ENCODE data around the gene IGLL5. TPM values are rescaled to one million over a fixed set of nuclear protein-coding genes. Genes with fewer than 3 reads are reported as not detected.

Gene IGLL5
- total RNA-seq, 1 donor from 2014 or later: not detected

DNA sequence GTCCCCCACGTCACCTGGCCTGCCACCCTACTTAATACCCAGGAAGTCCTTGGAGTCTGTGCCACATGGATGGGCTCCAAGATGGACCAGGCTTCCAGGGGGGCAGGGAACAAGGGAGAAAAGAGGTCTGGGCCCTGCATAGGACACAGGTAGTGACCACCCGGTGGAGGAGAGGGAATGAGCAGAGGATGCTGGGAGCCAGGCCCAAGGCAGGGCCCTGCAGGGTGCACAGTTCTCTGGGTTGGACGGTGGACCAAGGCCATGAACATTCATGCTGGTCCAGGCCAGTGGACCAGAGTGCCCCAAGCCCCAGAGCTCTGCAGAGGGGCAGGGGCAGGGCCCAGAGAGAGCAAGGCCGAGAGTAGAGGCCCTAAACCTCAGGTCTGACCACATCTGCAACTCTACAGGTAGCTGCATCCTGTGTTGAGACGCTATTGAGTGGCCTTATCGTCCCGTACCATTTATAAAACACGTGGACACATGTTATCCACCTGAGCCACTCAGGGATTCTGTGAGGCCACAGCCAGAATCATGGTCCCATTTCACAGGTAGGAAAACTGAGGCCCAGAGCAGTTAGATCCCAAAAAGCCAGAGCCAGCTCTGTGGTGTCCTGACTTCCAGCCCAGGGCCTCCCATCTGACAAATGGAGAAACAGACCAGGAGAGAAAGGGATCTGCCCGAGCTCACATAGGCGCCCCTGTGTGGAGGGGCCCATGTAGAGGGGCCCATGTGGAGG lies 46.4 kb downstream of the IGLL5 start:
- H3K9me3 Mint-ChIP-seq (ENCODE audit: unreplicated experiment): no peaks in the 10 kb centered on the region
- Histone ChIP-seq H3K27me3 (ENCODE audit: insufficient read depth, low read length) (no peaks in the 10 kb centered on the region), H3K36me3 (ENCODE audit: insufficient read depth, low read length) (no peaks in the 10 kb centered on the region), H3K79me2 (ENCODE audit: insufficient read depth, low read length) (no peaks in the 10 kb centered on the region), H3K27ac (ENCODE audit: low read depth, low read length) (no peak overlapping the region), H3K4me1 (ENCODE audit: insufficient read depth, low read length) (no peaks in the 10 kb centered on the region), H3K4me2 (ENCODE audit: low read length) (no peak overlapping the region), H3K9me3 (ENCODE audit: insufficient read depth, low read depth, low read length) (no peaks in the 10 kb centered on the region), H4K20me1 (ENCODE audit: insufficient read depth, low read length) (no peaks in the 10 kb centered on the region), H2AFZ (ENCODE audit: low read depth, low read length) (no peak overlapping the region), H3K9ac (ENCODE audit: low read length) (no peak overlapping the region), H3K4me3 (ENCODE audit: insufficient read depth, low read depth, low read length) (no peak overlapping the region)
- TF ChIP-seq, protein P1, sequence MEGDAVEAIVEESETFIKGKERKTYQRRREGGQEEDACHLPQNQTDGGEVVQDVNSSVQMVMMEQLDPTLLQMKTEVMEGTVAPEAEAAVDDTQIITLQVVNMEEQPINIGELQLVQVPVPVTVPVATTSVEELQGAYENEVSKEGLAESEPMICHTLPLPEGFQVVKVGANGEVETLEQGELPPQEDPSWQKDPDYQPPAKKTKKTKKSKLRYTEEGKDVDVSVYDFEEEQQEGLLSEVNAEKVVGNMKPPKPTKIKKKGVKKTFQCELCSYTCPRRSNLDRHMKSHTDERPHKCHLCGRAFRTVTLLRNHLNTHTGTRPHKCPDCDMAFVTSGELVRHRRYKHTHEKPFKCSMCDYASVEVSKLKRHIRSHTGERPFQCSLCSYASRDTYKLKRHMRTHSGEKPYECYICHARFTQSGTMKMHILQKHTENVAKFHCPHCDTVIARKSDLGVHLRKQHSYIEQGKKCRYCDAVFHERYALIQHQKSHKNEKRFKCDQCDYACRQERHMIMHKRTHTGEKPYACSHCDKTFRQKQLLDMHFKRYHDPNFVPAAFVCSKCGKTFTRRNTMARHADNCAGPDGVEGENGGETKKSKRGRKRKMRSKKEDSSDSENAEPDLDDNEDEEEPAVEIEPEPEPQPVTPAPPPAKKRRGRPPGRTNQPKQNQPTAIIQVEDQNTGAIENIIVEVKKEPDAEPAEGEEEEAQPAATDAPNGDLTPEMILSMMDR (IDR thresholded peaks at IDR 0.05; ENCODE audit: insufficient read depth, low read depth, low read length): no peak
- TF ChIP-seq EZH2 (IDR thresholded peaks at IDR 0.05; ENCODE audit: insufficient read depth, low read length): no peak
- H3K27ac Mint-ChIP-seq (ENCODE audit: unreplicated experiment): no peak overlapping the region
- no peak overlapping the region for H3K4me3 Mint-ChIP-seq (ENCODE audit: unreplicated experiment)
- H3K27me3 Mint-ChIP-seq (ENCODE audit: low read depth, unreplicated experiment): peaks cover 18% of the 10 kb centered on the region
- no peaks in the 10 kb centered on the region for H3K36me3 Mint-ChIP-seq (ENCODE audit: low read depth, unreplicated experiment)
- peaks cover 8% of the 10 kb centered on the region for H3K4me1 Mint-ChIP-seq (ENCODE audit: low read depth, unreplicated experiment)
- no peak for DNase-seq (ENCODE audit: low read depth)
- FAIRE-seq: no peak

DNA sequence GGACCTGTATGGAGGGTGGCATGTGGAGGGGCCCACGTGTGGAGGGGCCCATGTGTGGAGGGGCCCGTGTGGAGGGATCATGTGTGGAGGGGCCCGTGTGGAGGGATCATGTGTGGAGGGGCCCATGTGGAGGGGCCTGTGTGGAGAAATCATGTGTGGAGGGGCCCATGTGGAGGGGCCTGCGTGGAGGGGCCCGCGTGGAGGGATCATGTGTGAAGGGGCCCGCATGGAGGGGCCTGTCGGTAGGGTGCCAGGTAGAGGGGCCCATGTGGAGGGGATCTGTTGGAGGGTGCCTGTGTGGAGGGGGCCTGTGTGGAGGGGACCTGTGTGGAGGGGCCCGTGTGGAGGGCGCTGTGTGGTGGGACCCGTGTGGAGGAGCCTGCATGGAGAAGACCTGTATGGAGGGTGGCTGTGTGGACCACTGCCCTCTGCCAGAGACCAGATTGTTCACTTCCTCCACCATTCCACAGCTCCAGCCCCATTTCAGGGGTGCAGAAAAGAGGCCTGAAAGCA lies 47.0 kb downstream of the IGLL5 start:
- H3K4me3 Mint-ChIP-seq (ENCODE audit: unreplicated experiment): no peak overlapping the region
- Histone ChIP-seq H4K20me1 (ENCODE audit: insufficient read depth, low read length) (no peaks in the 10 kb centered on the region), H3K4me2 (ENCODE audit: low read length) (no peak overlapping the region), H2AFZ (ENCODE audit: low read depth, low read length) (no peak overlapping the region), H3K9ac (ENCODE audit: low read length) (no peak overlapping the region), H3K9me3 (ENCODE audit: insufficient read depth, low read depth, low read length) (no peaks in the 10 kb centered on the region), H3K4me3 (ENCODE audit: insufficient read depth, low read depth, low read length) (no peak overlapping the region), H3K36me3 (ENCODE audit: insufficient read depth, low read length) (no peaks in the 10 kb centered on the region), H3K27ac (ENCODE audit: low read depth, low read length) (no peak overlapping the region), H3K79me2 (ENCODE audit: insufficient read depth, low read length) (no peaks in the 10 kb centered on the region), H3K27me3 (ENCODE audit: insufficient read depth, low read length) (no peaks in the 10 kb centered on the region), H3K4me1 (ENCODE audit: insufficient read depth, low read length) (no peaks in the 10 kb centered on the region)
- H3K36me3 Mint-ChIP-seq (ENCODE audit: low read depth, unreplicated experiment): no peaks in the 10 kb centered on the region
- H3K4me1 Mint-ChIP-seq (ENCODE audit: low read depth, unreplicated experiment): peaks cover 2% of the 10 kb centered on the region
- DNase-seq (ENCODE audit: low read depth) (no peak), FAIRE-seq (no peak)
- H3K27me3 Mint-ChIP-seq (ENCODE audit: low read depth, unreplicated experiment): peaks cover 21% of the 10 kb centered on the region
- TF ChIP-seq, protein P1 (IDR thresholded peaks at IDR 0.05; ENCODE audit: insufficient read depth, low read depth, low read length): no peak
- TF ChIP-seq EZH2 (IDR thresholded peaks at IDR 0.05; ENCODE audit: insufficient read depth, low read length): no peak
- H3K9me3 Mint-ChIP-seq (ENCODE audit: unreplicated experiment): no peaks in the 10 kb centered on the region
- no peak overlapping the region for H3K27ac Mint-ChIP-seq (ENCODE audit: unreplicated experiment)

DNA sequence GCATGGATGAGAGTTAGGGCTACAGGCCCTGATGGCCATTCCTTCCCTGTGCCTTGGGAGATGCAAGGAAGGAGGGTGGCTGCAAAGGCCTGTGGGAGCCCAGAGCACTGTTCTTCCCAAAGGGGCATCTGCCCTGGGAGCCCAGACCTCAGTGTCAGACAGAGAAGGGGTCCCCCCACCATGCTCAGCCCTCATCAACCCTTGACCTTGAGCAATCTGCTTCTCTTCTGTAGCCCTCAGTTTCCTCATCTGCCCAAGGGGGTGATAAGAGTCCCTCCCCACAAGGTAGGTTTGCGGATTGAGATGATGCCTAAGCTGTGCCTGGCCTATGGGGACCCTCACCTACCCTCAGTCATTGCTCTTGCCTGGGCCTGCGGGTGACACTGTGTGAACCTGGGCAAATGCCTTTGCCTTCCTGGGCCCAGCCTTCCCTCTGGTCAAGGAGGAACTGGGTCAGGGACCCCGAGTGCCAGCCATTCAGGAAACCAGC lies 47.5 kb downstream of the IGLL5 start:
- Histone ChIP-seq H3K4me3 (ENCODE audit: insufficient read depth, low read depth, low read length) (no peak overlapping the region), H3K27me3 (ENCODE audit: insufficient read depth, low read length) (no peaks in the 10 kb centered on the region), H3K9me3 (ENCODE audit: insufficient read depth, low read depth, low read length) (no peaks in the 10 kb centered on the region), H4K20me1 (ENCODE audit: insufficient read depth, low read length) (no peaks in the 10 kb centered on the region), H3K79me2 (ENCODE audit: insufficient read depth, low read length) (no peaks in the 10 kb centered on the region), H3K4me1 (ENCODE audit: insufficient read depth, low read length) (no peaks in the 10 kb centered on the region), H3K27ac (ENCODE audit: low read depth, low read length) (no peak overlapping the region), H3K36me3 (ENCODE audit: insufficient read depth, low read length) (no peaks in the 10 kb centered on the region), H3K9ac (ENCODE audit: low read length) (no peak overlapping the region), H3K4me2 (ENCODE audit: low read length) (no peak overlapping the region), H2AFZ (ENCODE audit: low read depth, low read length) (no peak overlapping the region)
- DNase-seq (ENCODE audit: low read depth) (no peak), FAIRE-seq (no peak)
- Mint-ChIP-seq H3K27ac (ENCODE audit: unreplicated experiment) (no peak overlapping the region), H3K36me3 (ENCODE audit: low read depth, unreplicated experiment) (no peaks in the 10 kb centered on the region), H3K4me3 (ENCODE audit: unreplicated experiment) (no peak overlapping the region), H3K9me3 (ENCODE audit: unreplicated experiment) (no peaks in the 10 kb centered on the region), H3K4me1 (ENCODE audit: low read depth, unreplicated experiment) (peaks cover 5% of the 10 kb centered on the region), H3K27me3 (ENCODE audit: low read depth, unreplicated experiment) (peaks cover 24% of the 10 kb centered on the region)
- TF ChIP-seq, protein P1 (IDR thresholded peaks at IDR 0.05; ENCODE audit: insufficient read depth, low read depth, low read length): no peak
- TF ChIP-seq EZH2 (IDR thresholded peaks at IDR 0.05; ENCODE audit: insufficient read depth, low read length): no peak
